ENCODE results near the gene FTH1. TPM values are rescaled to one million over a fixed set of nuclear protein-coding genes. Genes with fewer than 3 reads are reported as not detected.

Gene FTH1
- total and polyA plus RNA-seq, 2 of the 4 experiments (the other 2 are of a cell fraction), result 344 to 2,516 TPM

DNA sequence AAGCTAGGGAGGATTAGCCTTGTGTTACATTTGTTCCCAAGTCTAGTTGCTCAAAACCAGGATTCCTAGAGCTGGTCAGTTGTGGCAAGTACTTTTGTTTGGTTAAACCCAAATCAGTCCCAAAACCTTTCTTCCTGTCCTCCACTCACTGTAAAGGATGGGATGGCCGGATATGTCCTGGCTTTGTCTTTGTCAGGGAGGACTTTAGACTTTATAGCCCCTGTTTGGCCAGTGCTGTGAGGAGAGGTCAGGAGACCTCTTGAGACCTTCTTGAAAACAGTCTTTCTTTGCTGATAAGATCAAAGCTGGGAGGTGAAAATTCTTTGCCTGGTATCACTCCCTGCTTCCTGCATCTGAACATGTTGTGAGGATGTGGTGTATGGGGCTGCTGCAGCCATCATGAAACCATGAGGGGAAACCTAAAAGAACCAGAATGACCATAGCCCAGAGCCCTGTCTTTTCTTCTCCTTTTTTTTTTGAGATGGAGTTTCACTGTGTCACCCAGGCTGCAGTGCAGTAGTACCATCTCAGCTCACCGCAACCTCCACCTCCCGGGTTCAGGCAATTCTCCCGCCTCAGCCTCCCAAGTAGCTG lies 43.6 kb upstream of the FTH1 start:
- H2BK5ac ChIP-seq (ENCODE audit: low read depth, low read length, poor library complexity, severe bottlenecking), result no peak overlapping the region
- H3K56ac ChIP-seq (ENCODE audit: extremely low read depth, insufficient read depth, low read length), result no peak overlapping the region
- H3K18ac ChIP-seq (ENCODE audit: low read depth, low read length), result no peak overlapping the region
- no peak for ATAC-seq (ENCODE audit: low read depth)
- dilution Hi-C loops (cut with HindIII; ENCODE audit: low sequenced_read_pairs, unreplicated experiment) (no loop called here), intact Hi-C loops (cut with micrococcal nuclease) (no loop called here), in situ Hi-C loops (cut with MboI; ENCODE audit: low sequenced_read_pairs) (no loop called here)
- H3K79me1 ChIP-seq (ENCODE audit: low read depth in 1 of 2, low read length in 2 of 2), result no peaks in the 10 kb centered on the region
- no peak overlapping the region for H4K5ac ChIP-seq (ENCODE audit: low read depth, low read length)
- DNase-seq, result no peak
- no peak overlapping the region for H3K9ac ChIP-seq (ENCODE audit: low read depth, low read length)
- no peak overlapping the region for H4K8ac ChIP-seq (ENCODE audit: low read depth in 2 of 2, low read length in 2 of 2)
- H2AFZ ChIP-seq (replicated peaks; ENCODE audit: low read length, poor library complexity), result no peak overlapping the region
- H2BK20ac ChIP-seq (ENCODE audit: low read depth, low read length), result no peak overlapping the region
- H2AK5ac ChIP-seq (ENCODE audit: low read depth, low read length), result no peak overlapping the region
- H4K91ac ChIP-seq (ENCODE audit: insufficient read depth, low read depth, low read length), result no peak overlapping the region
- H3K4me3 ChIP-seq (ENCODE audit: insufficient read depth, low read depth, low read length), result no peak overlapping the region
- H3K9me3 ChIP-seq (ENCODE audit: control insufficient read depth, insufficient read depth, low read length), result no peaks in the 10 kb centered on the region
- H3K14ac ChIP-seq (replicated peaks; ENCODE audit: low read depth, low read length), result no peak overlapping the region
- H3K27me3 ChIP-seq (ENCODE audit: control insufficient read depth, insufficient read depth, low read length), result peaks cover 3% of the 10 kb centered on the region; the same call in 1 of the 2 replicates
- BruUV-seq (replicated peaks), result no TSS peak
- WGBS, 2 experiments (ENCODE audit: extremely low coverage in 2 of 2, insufficient read length in 1 of 2), result no CpG with 5 or more reads among the region's 4 CpGs
- no peak overlapping the region for H3K4me2 ChIP-seq (ENCODE audit: low read depth, low read length)
- H3K27ac ChIP-seq (ENCODE audit: insufficient read depth, low read length), result no peak overlapping the region
- no peaks in the 10 kb centered on the region for H3K36me3 ChIP-seq (ENCODE audit: control insufficient read depth, insufficient read depth, low read length)
- no peak overlapping the region for H2AK9ac ChIP-seq (replicated peaks; ENCODE audit: low read depth, low read length, poor library complexity)
- peaks cover 8% of the 10 kb centered on the region; the same call in 1 of the 2 replicates for H3K4me1 ChIP-seq (ENCODE audit: control insufficient read depth, insufficient read depth, low read length)
- 0 out of 2 replicates have a peak, but pooled peaks cover 4% of the 10 kb centered on the region for H3K9me1 ChIP-seq (ENCODE audit: insufficient read depth, low read length)
- ChIA-PET CTCF (no interaction called here), POLR2A (ENCODE audit: unreplicated experiment) (no interaction called here)
- no peak overlapping the region for H3K4ac ChIP-seq (ENCODE audit: low read depth, low read length)
- no peaks in the 10 kb centered on the region for H4K20me1 ChIP-seq (ENCODE audit: insufficient read depth, low read length)
- no peak overlapping the region for H2BK15ac ChIP-seq (ENCODE audit: low read depth, low read length)
- TF ChIP-seq BHLHE40 (IDR thresholded peaks at IDR 0.05; ENCODE audit: low read depth, low read length) (no peak), MAFK (IDR thresholded peaks at IDR 0.05; ENCODE audit: low read depth, low read length) (no peak), SMC3 (IDR thresholded peaks at IDR 0.05; ENCODE audit: low read depth, low read length) (no peak), MXI1 (IDR thresholded peaks at IDR 0.05; ENCODE audit: borderline replicate concordance, low read depth, low read length) (no peak), RCOR1 (IDR thresholded peaks at IDR 0.05; ENCODE audit: insufficient replicate concordance, low read length) (no peak), RAD21 (IDR thresholded peaks at IDR 0.05; ENCODE audit: low read length) (no peak)
- TF ChIP-seq, protein P1, sequence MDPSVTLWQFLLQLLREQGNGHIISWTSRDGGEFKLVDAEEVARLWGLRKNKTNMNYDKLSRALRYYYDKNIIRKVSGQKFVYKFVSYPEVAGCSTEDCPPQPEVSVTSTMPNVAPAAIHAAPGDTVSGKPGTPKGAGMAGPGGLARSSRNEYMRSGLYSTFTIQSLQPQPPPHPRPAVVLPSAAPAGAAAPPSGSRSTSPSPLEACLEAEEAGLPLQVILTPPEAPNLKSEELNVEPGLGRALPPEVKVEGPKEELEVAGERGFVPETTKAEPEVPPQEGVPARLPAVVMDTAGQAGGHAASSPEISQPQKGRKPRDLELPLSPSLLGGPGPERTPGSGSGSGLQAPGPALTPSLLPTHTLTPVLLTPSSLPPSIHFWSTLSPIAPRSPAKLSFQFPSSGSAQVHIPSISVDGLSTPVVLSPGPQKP (IDR thresholded peaks at IDR 0.05; ENCODE audit: borderline replicate concordance, low read depth, low read length), result no peak
- no peak overlapping the region for H2BK120ac ChIP-seq (ENCODE audit: low read depth, low read length)
- H3K23ac ChIP-seq (ENCODE audit: low read depth, low read length), result no peak overlapping the region

All from IMR-90 (cell line).